Measurements from ENCODE around the gene FRAS1.
"Not testable (repeated sequence)": the region's sequence is repeated elsewhere in the genome, so short reads cannot be mapped to it uniquely, and the experiment has no call there.

FRAS1 gene

DNA sequence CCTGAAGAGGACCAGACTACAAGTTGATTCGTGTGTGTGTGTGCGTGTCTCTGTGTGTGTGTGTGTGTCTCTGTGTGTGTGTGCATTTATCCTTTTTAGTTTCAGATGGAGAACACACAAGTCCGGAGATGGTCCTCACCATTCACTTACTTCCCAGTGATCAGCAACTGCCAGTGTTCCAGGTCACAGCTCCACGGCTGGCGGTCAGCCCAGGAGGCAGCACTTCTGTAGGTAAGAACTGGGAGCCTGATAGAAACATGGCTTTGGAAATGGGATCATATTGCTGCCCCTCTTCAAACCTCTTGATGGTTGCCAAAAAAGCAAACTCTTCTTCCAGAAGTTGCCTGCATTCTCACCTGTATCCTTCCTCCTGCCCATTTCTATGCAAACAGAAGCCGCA is 371.9 kb downstream of the FRAS1 start:
- DNase-seq, result no peak

DNA sequence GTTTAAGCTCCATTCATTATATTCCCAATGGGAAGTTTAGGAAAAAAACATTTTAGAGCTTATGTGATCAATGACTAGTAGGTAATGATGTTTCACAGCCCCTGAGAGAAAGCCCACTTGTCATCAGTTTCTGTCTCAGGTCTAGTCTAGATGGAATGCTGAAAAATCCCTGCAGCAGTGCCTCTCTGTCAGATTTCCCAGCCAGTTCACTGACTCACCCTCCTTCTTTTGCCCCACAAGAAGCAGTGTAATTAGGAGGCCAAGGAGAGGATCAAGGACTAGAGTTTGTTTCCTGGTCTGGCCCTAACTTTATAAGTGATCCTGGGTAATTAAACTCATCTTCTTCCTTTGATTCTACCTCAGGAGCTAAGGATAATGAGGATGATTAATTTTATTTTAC is 375.8 kb downstream of the FRAS1 start:
- no peak for DNase-seq

DNA sequence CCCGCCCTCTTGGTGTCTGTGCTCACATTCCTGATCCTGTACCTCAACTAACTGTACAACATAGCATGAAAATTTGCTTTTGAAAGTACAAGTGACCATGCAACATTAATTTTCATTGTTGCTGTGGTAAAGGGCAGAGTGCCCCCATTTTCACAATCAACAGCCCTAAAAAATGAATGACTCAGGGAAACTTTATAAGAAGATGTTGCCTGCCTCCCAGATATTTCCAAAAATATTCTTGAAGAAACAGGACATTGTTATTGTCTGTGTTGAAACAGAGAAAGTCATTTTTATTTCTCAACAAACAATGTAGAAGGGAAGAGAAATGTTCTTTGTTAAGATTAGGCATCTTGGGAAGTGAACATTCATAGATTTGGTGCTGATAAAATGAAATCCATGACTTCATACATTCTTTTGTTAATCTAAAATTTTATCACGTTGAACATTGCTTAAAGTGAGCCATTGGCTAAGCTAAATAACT is 380.5 kb downstream of the FRAS1 start:
- no peak for DNase-seq

GRCh38 chr4:78439328-78439727 is 382.2 kb downstream of the FRAS1 start:
- no peak for DNase-seq

DNA sequence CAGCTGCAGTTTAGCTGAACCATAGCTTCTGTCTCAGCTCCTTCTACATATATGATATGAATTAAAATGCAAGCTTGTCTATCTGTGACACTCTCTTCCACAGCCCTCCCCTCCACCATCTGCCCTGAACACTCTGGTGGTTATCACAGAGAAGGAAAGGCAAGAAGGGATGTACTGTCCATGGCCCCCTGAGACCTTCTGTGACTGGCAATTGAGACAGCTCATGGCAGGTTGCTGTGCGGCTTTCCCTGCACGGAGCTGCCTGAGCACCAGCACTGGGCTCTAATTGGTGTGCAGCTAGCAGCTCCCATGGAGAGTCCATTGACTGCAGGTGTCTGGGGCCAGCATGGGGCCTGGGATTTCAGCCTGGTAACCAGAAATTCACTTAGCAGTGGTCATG is 384.6 kb downstream of the FRAS1 start:
- DNase-seq, result no peak

DNA sequence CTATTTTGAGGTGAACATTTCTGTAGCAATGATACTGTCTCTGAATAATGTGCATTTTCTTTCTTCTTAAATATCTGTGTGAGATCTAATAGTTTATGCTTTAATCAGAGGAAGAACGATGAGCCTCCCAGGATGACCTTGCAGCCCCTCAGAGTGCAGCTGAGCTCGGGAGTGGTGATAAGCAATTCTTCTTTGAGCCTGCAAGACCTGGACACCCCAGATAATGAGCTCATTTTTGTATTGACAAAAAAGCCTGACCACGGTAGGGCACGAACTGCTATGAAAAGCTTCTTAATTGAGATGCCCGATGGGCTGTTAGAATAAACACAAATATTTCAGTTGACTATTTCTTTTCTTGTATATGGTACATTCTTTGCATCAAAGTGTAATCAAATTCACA is 389.5 kb downstream of the FRAS1 start:
- no peak for DNase-seq

DNA sequence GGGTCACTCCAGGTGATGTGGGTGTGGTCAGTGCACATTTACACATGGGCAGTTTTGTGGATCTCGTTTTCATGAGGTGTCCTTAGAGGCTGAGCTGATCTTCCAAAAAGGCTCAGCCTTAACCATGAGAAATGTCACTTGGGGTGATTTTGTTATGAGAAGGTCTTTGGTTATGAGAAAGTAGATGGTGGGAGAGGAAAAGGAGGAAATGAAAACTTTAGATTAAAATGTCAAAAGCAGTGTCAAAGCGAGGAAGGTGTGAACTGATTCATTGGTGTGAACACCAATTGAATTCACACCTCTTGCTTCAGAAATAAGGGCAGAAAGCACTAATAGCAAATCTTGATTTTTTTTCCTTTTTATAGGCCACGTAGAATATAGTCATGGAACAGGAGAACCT is 394.3 kb downstream of the FRAS1 start:
- no peak for DNase-seq

- no peak for DNase-seq
Measured at GRCh38 chr4:78454016-78454415, 396.9 kb downstream of the FRAS1 start.

- no peak for DNase-seq
Measured at GRCh38 chr4:78457751-78458150, 400.6 kb downstream of the FRAS1 start.

DNA sequence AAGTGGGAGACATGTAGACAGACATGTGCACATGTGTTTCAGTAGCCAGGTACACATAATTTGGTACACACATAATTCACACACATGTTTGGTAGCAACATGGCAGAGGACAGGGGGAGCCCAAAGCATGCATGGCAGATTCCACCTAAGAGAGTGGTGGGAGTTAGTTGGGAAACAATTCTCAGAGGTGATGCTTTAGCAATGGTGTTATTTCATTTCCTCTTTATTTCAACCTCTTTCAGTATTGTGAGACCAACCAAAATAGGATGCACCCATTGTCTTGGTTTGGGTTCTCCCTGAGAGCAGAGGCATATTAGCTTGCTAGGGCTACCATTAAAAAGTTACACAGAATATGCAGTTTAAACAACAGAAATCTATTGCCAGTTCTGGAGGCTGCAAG is 402.2 kb downstream of the FRAS1 start:
- DNase-seq, result no peak

- no peak for DNase-seq
Measured at GRCh38 chr4:78460368-78460767, 403.2 kb downstream of the FRAS1 start.

- DNase-seq, result no peak
Measured at GRCh38 chr4:78464265-78464664, 407.1 kb downstream of the FRAS1 start.

GRCh38 chr4:78467223-78467622 is 410.1 kb downstream of the FRAS1 start:
- DNase-seq, result not testable (repeated sequence)

GRCh38 chr4:78468272-78468671 is 411.1 kb downstream of the FRAS1 start:
- no peak for DNase-seq

GRCh38 chr4:78476108-78476704 is 419.1 kb downstream of the FRAS1 start:
- no peak for DNase-seq

DNA sequence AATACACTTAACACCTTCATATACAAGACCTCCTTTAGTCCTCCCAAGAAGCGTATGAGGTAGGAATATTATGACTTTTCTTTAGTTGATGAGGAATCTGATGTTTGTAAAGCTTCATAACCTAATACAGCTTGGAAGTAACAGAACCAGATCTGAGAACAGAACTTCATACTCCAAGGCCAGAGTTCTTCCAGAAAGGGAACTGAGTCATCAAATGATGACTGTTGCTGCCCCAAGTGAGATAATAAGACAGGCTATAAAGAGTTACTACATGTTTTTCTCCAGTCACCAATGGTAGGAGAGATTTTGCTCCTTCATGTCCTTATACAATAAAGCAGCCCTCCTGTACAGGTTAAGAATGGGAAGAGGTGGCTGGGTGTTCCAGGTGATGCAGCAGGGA is 420.2 kb downstream of the FRAS1 start:
- DNase-seq, result no peak

DNA sequence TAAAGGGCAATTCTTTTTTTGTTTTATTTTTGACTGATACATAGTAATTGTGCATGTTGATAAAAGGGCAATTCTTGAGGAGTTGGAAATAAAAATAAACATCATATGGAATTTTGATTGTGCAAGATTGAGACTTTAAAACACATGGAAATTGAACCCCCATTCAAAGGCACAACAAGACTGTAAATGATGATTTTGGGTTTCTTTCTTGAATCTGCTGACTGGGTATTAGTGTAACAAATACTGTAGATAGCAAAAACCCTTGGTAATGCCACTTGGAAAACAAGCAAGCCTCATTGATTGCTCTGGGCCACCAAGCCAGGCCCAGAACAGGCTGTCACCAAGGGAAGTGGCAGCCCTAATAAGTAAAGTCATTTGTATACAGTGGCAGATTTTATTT is 421.4 kb downstream of the FRAS1 start:
- DNase-seq, result no peak

GRCh38 chr4:78480286-78480685 is 423.2 kb downstream of the FRAS1 start:
- no peak for DNase-seq

GRCh38 chr4:78481180-78481579 is 424.1 kb downstream of the FRAS1 start:
- no peak for DNase-seq

DNA sequence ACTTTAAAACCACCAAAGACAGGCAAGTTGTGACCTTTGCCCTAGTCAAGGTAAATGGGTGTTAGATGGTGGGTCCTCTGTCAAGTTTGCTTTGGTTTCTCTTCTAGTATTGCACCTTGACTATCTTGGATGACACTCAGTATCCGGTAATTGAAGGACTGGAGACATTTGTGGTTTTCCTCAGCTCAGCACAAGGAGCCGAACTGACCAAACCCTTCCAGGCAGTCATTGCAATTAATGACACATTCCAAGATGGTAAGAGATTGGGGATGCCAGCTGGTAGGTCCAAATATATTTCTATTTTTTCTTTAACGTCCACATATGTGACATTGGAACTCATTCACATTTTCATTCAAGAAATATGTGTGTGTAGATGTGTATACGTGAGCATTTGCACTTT is 425.2 kb downstream of the FRAS1 start:
- DNase-seq, result no peak

- DNase-seq, result no peak
Measured at GRCh38 chr4:78483811-78484210, 426.7 kb downstream of the FRAS1 start.

- no peak for DNase-seq
Measured at GRCh38 chr4:78484574-78484973, 427.5 kb downstream of the FRAS1 start.

GRCh38 chr4:78493731-78494130 is 436.6 kb downstream of the FRAS1 start:
- no peak for DNase-seq

DNA sequence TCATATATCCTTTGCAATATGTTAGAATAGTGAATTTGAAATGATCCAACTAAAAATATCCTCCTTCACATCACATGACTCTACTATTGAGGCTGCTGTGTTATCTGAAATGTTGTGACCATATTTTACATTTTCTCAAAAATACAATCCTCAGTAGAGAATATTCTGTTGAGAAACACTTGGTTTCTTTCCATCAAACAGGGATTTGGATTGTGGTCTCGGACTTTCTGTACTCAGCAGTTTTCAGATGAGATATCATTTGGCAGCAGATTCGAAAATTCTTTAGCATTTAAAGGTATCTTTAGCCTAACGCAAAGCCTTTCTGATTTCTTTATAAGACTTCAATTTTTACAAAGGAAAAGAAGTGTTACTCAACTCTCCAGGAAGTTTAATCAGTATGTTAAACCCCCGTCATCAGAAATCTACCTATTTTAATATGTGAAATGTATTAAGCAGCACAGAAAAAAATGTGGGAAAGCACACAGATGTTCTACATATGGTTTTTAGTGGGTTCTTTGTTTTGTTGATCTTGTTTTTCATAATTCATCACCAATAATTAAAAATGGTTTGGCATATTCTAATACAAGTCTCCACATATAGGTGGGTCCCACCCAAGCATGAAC is 439.0 kb downstream of the FRAS1 start:
- no peak for DNase-seq
